Mucosa of rectum (tissue), 2 donors: ENCODE data around the gene PM20D1.
"Not testable (repeated sequence)": the region's sequence is repeated elsewhere in the genome, so short reads cannot be mapped to it uniquely, and the experiment has no call there.

Experiments used
- H3K27ac ChIP-seq, 2 donors: one replicate each; pipeline ENCODE4 v1.7.0; 2013; ENCODE audit warnings: inconsistent platforms in 2 of 2, low read depth in 2 of 2, low read length in 2 of 2
- H3K27me3 ChIP-seq, 2 donors: one replicate each; pipeline ENCODE4 v1.7.0; 2013; ENCODE audit warnings: low read length in 2 of 2; ENCODE audit not compliant: control insufficient read depth in 2 of 2, insufficient read depth in 2 of 2
- H3K36me3 ChIP-seq, 2 donors: one replicate each; pipeline ENCODE4 v1.7.0; 2013; ENCODE audit warnings: low read length in 2 of 2; ENCODE audit not compliant: control insufficient read depth in 2 of 2, insufficient read depth in 2 of 2
- H3K4me1 ChIP-seq, 2 donors: one replicate each; pipeline ENCODE4 v1.7.0; 2013; ENCODE audit warnings: low read length in 2 of 2, mild to moderate bottlenecking in 1 of 2; ENCODE audit not compliant: control insufficient read depth in 2 of 2, insufficient read depth in 2 of 2
- H3K4me3 ChIP-seq, 2 donors: one replicate each; pipeline ENCODE4 v1.7.0; 2013; ENCODE audit warnings: low read length in 2 of 2
- H3K9ac ChIP-seq, 2 donors: one replicate each; pipeline ENCODE4 v1.7.0; 2013; ENCODE audit warnings: low read length in 2 of 2, low read depth in 1 of 2, mild to moderate bottlenecking in 1 of 2
- H3K9me3 ChIP-seq, 2 donors: one replicate each; pipeline ENCODE4 v1.7.0; 2013; ENCODE audit warnings: low read length in 2 of 2; ENCODE audit not compliant: control insufficient read depth in 2 of 2
- donor health status: healthy.
- donor health status: Normal muscosa, but diverticular disease.

PM20D1 gene

GRCh38 chr1:205824180-205824579, 25.8 kb downstream of the PM20D1 start:
- Histone ChIP-seq H3K9me3 (no peaks in the 10 kb centered on the region), H3K36me3 (no peaks in the 10 kb centered on the region), H3K4me1 (no peaks in the 10 kb centered on the region), H3K4me3 (no peak overlapping the region), H3K27me3 (no peaks in the 10 kb centered on the region), H3K9ac (no peak overlapping the region), H3K27ac (no peak overlapping the region)

DNA sequence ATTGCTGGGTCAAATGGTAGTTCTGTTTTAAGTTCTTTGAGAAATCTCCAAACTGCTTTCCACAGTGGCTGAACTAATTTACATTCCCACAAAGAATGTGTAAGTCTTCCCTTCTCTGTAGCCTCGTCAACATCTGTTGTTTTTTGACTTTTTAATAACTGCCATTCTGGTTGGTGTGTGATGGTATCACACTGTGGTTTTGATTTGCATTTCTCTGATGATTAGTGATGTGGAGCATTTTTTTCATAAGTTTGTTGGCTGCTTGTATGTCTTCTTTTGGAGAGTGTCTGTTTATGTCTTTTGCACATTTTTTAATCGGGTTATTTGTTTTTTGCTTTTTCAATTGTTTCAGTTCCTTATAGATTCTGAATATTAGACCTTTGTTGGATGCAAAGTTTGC, 26.7 kb downstream of the PM20D1 start:
- H3K27me3 ChIP-seq, H3K36me3 ChIP-seq, H3K9me3 ChIP-seq, H3K9ac ChIP-seq, H3K27ac ChIP-seq, H3K4me1 ChIP-seq, H3K4me3 ChIP-seq: not testable (repeated sequence)

GRCh38 chr1:205822397-205822796, 27.5 kb downstream of the PM20D1 start:
- H3K27me3 ChIP-seq, result no peaks in the 10 kb centered on the region
- no peaks in the 10 kb centered on the region for H3K9me3 ChIP-seq
- no peaks in the 10 kb centered on the region for H3K4me1 ChIP-seq
- H3K36me3 ChIP-seq, result no peaks in the 10 kb centered on the region
- no peak overlapping the region for H3K9ac ChIP-seq
- H3K4me3 ChIP-seq, result no peak overlapping the region
- no peak overlapping the region for H3K27ac ChIP-seq

DNA sequence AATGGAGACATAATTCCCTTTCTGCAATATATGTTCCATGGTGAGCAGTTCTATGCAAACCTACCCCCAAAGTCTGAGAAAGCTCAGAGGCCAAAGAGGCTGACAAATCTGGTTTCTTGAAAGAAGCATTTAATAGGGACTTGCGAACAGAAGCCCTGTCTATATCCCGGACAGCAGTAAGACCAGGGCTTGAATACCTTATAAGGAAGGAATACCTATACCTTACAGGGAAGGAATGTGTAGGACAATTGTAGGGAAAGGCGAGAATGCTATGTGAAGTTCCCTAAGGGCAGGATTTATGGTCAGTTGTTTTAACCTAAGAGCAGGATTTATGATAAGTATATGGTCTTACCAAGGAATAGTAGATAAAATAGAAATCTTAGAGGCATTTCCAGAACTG, 31.9 kb downstream of the PM20D1 start:
- Histone ChIP-seq H3K4me1 (peaks cover 6% of the 10 kb centered on the region in 2 donors), H3K36me3 (no peaks in the 10 kb centered on the region), H3K9ac (no peak overlapping the region), H3K4me3 (no peak overlapping the region), H3K27me3 (no peaks in the 10 kb centered on the region), H3K27ac (no peak overlapping the region), H3K9me3 (no peaks in the 10 kb centered on the region)

GRCh38 chr1:205817364-205817763, 32.6 kb downstream of the PM20D1 start:
- no peaks in the 10 kb centered on the region for H3K36me3 ChIP-seq
- peaks cover 6 to 7% of the 10 kb centered on the region in 2 donors for H3K4me1 ChIP-seq
- no peak overlapping the region for H3K27ac ChIP-seq
- H3K27me3 ChIP-seq, result no peaks in the 10 kb centered on the region
- H3K4me3 ChIP-seq, result no peak overlapping the region
- no peaks in the 10 kb centered on the region for H3K9me3 ChIP-seq
- H3K9ac ChIP-seq, result no peak overlapping the region

DNA sequence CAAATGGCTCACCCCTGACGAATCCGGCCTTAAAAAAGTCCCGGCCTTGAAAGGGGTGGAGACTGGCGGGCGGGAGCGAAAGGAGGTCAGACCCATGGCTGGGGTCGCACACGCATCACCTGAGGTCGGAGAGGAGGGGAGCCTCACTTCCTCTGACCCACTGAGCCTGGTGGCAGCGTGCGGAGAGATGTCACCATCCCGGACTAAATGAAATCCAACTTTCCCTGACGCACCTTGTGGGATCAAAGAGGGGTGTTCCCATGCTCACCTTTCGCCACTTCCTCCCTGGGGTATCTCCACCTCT, 36.2 kb downstream of the PM20D1 start:
- Histone ChIP-seq H3K27me3 (no peaks in the 10 kb centered on the region), H3K9ac (peak overlapping the region; percentile 76), H3K9me3 (no peaks in the 10 kb centered on the region), H3K4me1 (peaks cover 6 to 16% of the 10 kb centered on the region in 2 donors), H3K36me3 (no peaks in the 10 kb centered on the region), H3K4me3 (peak overlapping the region; percentile 78 to 83), H3K27ac (peak overlapping the region in 1 of 2 donors; percentile 65)

DNA sequence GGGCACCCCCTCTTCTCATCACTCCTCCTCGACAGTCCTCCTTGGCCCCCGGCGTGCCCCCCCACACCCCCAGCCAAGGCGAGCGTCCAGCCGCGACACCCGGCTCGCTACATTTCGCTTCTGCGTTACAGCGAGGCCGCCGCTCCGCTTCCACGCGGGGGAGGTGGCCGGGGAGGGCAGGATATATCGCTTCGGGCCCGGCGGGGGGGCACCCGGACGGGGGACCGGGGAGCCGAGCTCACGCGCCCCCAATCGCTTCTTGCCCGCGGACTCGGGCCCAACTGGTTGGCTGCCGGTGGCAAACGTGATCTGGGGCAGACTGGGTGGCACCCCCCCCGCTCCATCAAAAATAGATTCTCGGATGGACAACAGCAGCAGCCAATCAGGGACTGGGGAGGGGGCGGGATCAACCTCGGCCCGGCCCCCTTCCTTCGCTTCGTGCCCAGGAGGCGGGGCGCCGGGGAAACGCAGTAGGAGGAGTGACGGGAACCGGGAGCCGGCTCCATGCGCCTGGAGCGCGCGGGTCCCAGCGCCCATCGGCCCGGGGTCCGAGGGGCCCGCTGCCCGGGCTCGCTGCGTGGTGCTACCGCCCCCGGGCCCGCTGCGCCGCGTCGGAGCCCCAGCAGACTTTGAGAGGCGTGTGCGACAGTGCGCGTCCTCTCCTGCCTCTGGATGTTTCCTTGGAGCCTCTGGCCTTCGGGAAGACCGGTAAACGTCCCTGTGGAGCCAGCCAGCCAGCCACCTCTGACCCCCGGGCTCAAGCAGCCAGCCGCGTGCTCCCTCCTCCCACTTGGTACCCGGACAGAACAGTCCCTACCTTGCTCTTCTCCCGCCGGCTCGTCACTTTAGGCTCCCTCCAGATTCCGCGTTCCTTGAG, 36.8 kb downstream of the PM20D1 start, which contains the start of gene SLC41A1:
Gene SLC41A1 (minus strand): TSS at position 321 of the 877 bp plus-strand sequence. CDS start 2,757 bp downstream, outside the sequence.
- peak within 1 kb of the TSS; percentile 78 to 83 for H3K4me3 ChIP-seq
- peak within 1 kb of the TSS; percentile 64 to 65 for H3K27ac ChIP-seq
- no peaks in the 10 kb centered on the region for H3K9me3 ChIP-seq
- no peaks in the 10 kb centered on the region for H3K36me3 ChIP-seq
- H3K4me1 ChIP-seq, result peaks cover 6 to 16% of the 10 kb centered on the region in 2 donors
- H3K27me3 ChIP-seq, result no peaks in the 10 kb centered on the region
- peak within 1 kb of the TSS; percentile 76 for H3K9ac ChIP-seq

- H3K9me3 ChIP-seq, result no peaks in the 10 kb centered on the region
- H3K27me3 ChIP-seq, result no peaks in the 10 kb centered on the region
- peak overlapping the region; percentile 64 to 65 for H3K27ac ChIP-seq
- H3K36me3 ChIP-seq, result no peaks in the 10 kb centered on the region
- peak overlapping the region; percentile 54 to 76 for H3K9ac ChIP-seq
- peak overlapping the region; percentile 78 to 83 for H3K4me3 ChIP-seq
- peaks cover 6 to 16% of the 10 kb centered on the region in 2 donors for H3K4me1 ChIP-seq
These were observed 37.6 kb downstream of the PM20D1 start for GRCh38 chr1:205812271-205812877.

DNA sequence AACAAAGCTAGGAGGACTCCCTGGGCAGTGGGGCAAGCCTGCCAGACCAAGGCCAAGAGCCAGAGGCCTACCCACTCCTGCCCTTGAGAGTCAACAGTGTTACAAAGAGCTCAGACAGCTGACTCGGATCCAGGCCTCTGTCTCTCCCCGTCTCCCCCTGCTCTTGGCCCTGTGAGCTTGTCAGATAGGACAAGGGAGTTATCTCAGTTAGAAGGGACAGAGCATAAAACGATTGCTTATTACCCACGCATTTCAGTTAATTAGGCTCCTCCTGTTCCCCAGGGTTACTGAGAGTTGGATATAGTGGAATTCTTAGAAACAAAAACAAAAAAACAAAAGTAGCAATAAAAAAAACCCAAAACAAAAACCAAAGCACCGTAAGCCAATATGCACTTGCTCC, 38.3 kb downstream of the PM20D1 start:
- Histone ChIP-seq H3K27ac (no peak overlapping the region), H3K4me1 (peaks cover 6 to 16% of the 10 kb centered on the region in 2 donors), H3K9me3 (no peaks in the 10 kb centered on the region), H3K27me3 (no peaks in the 10 kb centered on the region), H3K36me3 (no peaks in the 10 kb centered on the region), H3K4me3 (peak overlapping the region in 1 of 2 donors; percentile 78), H3K9ac (no peak overlapping the region)

DNA sequence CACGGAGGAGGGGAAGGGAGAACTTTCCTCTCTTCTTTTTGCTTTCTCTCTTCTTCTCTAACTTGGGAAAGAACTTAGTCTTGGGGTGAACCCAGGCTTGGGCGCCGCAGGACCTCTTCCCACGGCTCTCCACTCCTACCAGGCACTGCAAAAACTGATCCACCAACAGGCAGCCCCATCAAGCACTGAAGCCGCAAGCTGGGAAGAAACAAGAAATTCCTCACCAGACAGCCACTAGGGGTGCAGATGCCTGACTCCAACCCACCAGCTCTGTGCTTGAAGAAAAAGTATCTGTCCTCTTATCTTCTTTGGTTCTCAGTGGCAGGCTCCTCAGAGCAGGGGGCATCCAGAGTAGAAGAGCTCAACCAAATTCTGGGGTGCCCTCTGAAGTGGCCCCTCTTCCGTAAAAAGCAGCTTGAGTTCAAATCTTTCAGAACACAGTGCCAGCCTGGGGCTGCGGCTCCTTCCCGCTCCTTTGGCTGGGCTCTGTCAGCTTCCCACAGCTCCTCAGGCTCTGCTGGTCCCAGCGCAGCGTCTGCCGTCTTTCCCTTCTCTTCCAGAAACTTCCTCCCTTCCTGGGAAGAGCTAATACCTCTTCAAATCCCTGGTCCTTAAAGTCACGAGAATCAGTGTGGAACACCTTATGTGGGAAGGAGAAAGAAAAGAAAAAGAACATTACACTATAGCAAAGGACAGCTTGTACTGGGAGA, 39.3 kb downstream of the PM20D1 start:
- Histone ChIP-seq H3K9me3 (no peaks in the 10 kb centered on the region), H3K9ac (no peak overlapping the region), H3K27ac (no peak overlapping the region), H3K4me3 (no peak overlapping the region), H3K27me3 (no peaks in the 10 kb centered on the region), H3K4me1 (peaks cover 6 to 16% of the 10 kb centered on the region in 2 donors), H3K36me3 (no peaks in the 10 kb centered on the region)
